Liver (tissue), 9 donors: ENCODE measurements around the gene MAN1A2. TPM values are rescaled to one million over a fixed set of nuclear protein-coding genes. Genes with fewer than 3 reads are reported as not detected.

Experiments
- DNase-seq: peaks from one replicate; pipeline ENCODE4 v3.0.0-alpha.2; 2017; ENCODE audit warnings: low spot score
- H3K27ac ChIP-seq, 2 donors: one replicate each; pipeline ENCODE4 v1.7.0; 2013; ENCODE audit warnings: inconsistent platforms in 2 of 2, low read length in 2 of 2, control low read depth in 1 of 2, low read depth in 1 of 2, mild to moderate bottlenecking in 1 of 2
- H3K27me3 ChIP-seq, 4 donors: one replicate each; pipeline versions ENCODE4 v1.6.1 to v1.7.0; 2013; ENCODE audit warnings: low read length in 3 of 4, inconsistent platforms in 1 of 4, mild to moderate bottlenecking in 1 of 4, moderate library complexity in 1 of 4; ENCODE audit not compliant: control insufficient read depth in 4 of 4, insufficient read depth in 4 of 4
- H3K36me3 ChIP-seq, 4 donors: one replicate each; pipeline versions ENCODE4 v1.6.1 to v1.7.0; 2013; ENCODE audit warnings: low read length in 3 of 4, mild to moderate bottlenecking in 3 of 4, low read depth in 1 of 4, moderate library complexity in 1 of 4; ENCODE audit not compliant: control insufficient read depth in 4 of 4, insufficient read depth in 3 of 4
- H3K4me1 ChIP-seq, 4 donors: one replicate each; pipeline versions ENCODE4 v1.6.1 to v1.7.0; 2013; ENCODE audit warnings: low read length in 3 of 4, mild to moderate bottlenecking in 3 of 4, moderate library complexity in 1 of 4; ENCODE audit not compliant: control insufficient read depth in 4 of 4, insufficient read depth in 4 of 4
- H3K4me3 ChIP-seq, 3 donors: one replicate each; pipeline versions ENCODE4 v1.6.1 to v1.7.0; 2013; ENCODE audit warnings: low read length in 3 of 3, control low read depth in 1 of 3, low read depth in 1 of 3, mild to moderate bottlenecking in 1 of 3
- H3K9ac ChIP-seq, 2 donors: one replicate each; pipeline ENCODE4 v1.7.0; 2013; ENCODE audit warnings: low read length in 2 of 2, mild to moderate bottlenecking in 2 of 2, moderate library complexity in 2 of 2, control low read depth in 1 of 2, low read depth in 1 of 2
- H3K9me3 ChIP-seq, 4 donors: one replicate each; pipeline versions ENCODE4 v1.6.1 to v1.7.0; 2013; ENCODE audit warnings: low read length in 3 of 4; ENCODE audit not compliant: control insufficient read depth in 4 of 4
- ATF3 ChIP-seq: IDR thresholded peaks from 2 replicates; pipeline ENCODE4 v1.6.1; 2016; ENCODE audit warnings: antibody characterized with exemption
- CTCF ChIP-seq: fragments of 150-350 bp; IDR thresholded peaks from 2 replicates; pipeline ENCODE4 v1.5.1; 2017; ENCODE audit warnings: improper control_type of control experiment, low read depth, low read length; ENCODE audit not compliant: missing input control
- EGR1 ChIP-seq, 2 donors: IDR thresholded peaks; 2 replicates each; pipeline ENCODE4 v1.6.1; 2016 to 2018; ENCODE audit warnings: antibody characterized with exemption in 2 of 2, low read depth in 2 of 2
- FOXA1 ChIP-seq: IDR thresholded peaks from 2 replicates; pipeline ENCODE4 v1.6.1; 2016; ENCODE audit warnings: antibody characterized with exemption
- FOXA2 ChIP-seq: IDR thresholded peaks from 2 replicates; pipeline ENCODE4 v1.6.1; 2016; ENCODE audit warnings: antibody characterized with exemption
- GABPA ChIP-seq, 2 donors: IDR thresholded peaks in 1 of 2; conservative IDR thresholded peaks in 1 of 2; 2 replicates each; pipeline ENCODE4 v1.6.1; 2016; ENCODE audit warnings: antibody characterized with exemption in 2 of 2, mild to moderate bottlenecking in 1 of 2, moderate library complexity in 1 of 2
- HNF4A ChIP-seq, 2 donors: conservative IDR thresholded peaks; 2 replicates each; pipeline ENCODE4 v1.6.1; 2016; ENCODE audit warnings: antibody characterized with exemption in 2 of 2, mild to moderate bottlenecking in 2 of 2
- HNF4G ChIP-seq: IDR thresholded peaks from 2 replicates; pipeline ENCODE4 v1.6.1; 2016; ENCODE audit warnings: antibody characterized with exemption
- JUND ChIP-seq, 2 donors: IDR thresholded peaks; 2 replicates each; pipeline ENCODE4 v1.6.1; 2016; ENCODE audit warnings: antibody characterized with exemption in 2 of 2
- MAX ChIP-seq: IDR thresholded peaks from 2 replicates; pipeline ENCODE4 v1.6.1; 2016; ENCODE audit warnings: antibody characterized with exemption
- NR2F2 ChIP-seq: IDR thresholded peaks from 2 replicates; pipeline ENCODE4 v1.6.1; 2016; ENCODE audit warnings: antibody characterized with exemption
- RAD21 ChIP-seq, 2 donors: IDR thresholded peaks; 2 replicates each; pipeline ENCODE4 v1.6.1; 2016; ENCODE audit warnings: antibody characterized with exemption in 2 of 2, mild to moderate bottlenecking in 2 of 2
- REST ChIP-seq: IDR thresholded peaks from 2 replicates; pipeline ENCODE4 v1.6.1; 2016; ENCODE audit warnings: antibody characterized with exemption, mild to moderate bottlenecking
- RXRA ChIP-seq, 2 donors: IDR thresholded peaks; 2 replicates each; pipeline ENCODE4 v1.6.1; 2017 to 2018; ENCODE audit warnings: antibody characterized with exemption in 2 of 2, mild to moderate bottlenecking in 1 of 2
- SP1 ChIP-seq: IDR thresholded peaks from 2 replicates; pipeline ENCODE4 v1.6.1; 2018; ENCODE audit warnings: antibody characterized with exemption, mild to moderate bottlenecking
- TAF1 ChIP-seq: conservative IDR thresholded peaks from 2 replicates; pipeline ENCODE4 v1.6.1; 2016; ENCODE audit warnings: antibody characterized with exemption, mild to moderate bottlenecking
- YY1 ChIP-seq: IDR thresholded peaks from 2 replicates; pipeline ENCODE4 v1.6.1; 2016; ENCODE audit warnings: antibody characterized with exemption, mild to moderate bottlenecking
- ZBTB33 ChIP-seq: IDR thresholded peaks from 2 replicates; pipeline ENCODE4 v1.6.1; 2016; ENCODE audit warnings: antibody characterized with exemption
- WGBS: extraction: QIAGEN DNeasy Blood & Tissue Kit; methylation state at CpG from one replicate; pipeline ENCODE4 v1.1.7; 2013; 5-methylcytosine and 5-hydroxymethylcytosine counted together
- polyA plus RNA-seq, 2 donors: library from polyadenylated mRNA; stranded (reverse) in 1 of 2; unstranded in 1 of 2; fragments of 200-250 nt in 1 of 2; fragments of >200 nt in 1 of 2; fragmentation: Nextera tagmentation in 1 of 2; extraction: Ambion mirVana in 1 of 2; gene quantifications; one replicate each; pipeline versions ENCODE4 v1.2.1 to v1.2.3, GENCODE V29; 2013 to 2015
- total RNA-seq, 2 donors: library from RNA; depleted of rRNA; stranded (reverse); fragments of >200 nt; gene quantifications; one replicate each; pipeline ENCODE4 v1.2.3, GENCODE V29; 2014
- donor health status: healthy.
- donor health status: healthy.
- donor health status: healthy.
- donor health status: healthy.
- donor health status: healthy.

Gene MAN1A2
- total and polyA plus RNA-seq, 4 donors, result 10.9 to 58.7 (median 25.1) TPM

GRCh38 chr1:117541003-117541402 lies 173.8 kb downstream of the MAN1A2 start:
- H3K4me3 ChIP-seq, result no peak overlapping the region
- H3K9me3 ChIP-seq, result no peaks in the 10 kb centered on the region
- no peaks in the 10 kb centered on the region for H3K36me3 ChIP-seq
- no peaks in the 10 kb centered on the region for H3K27me3 ChIP-seq
- TF ChIP-seq HNF4A (conservative IDR thresholded peaks at IDR 0.05) (peak in 1 of 2 donors; percentile 5), TAF1 (no peak), FOXA1 (no peak), GABPA (IDR thresholded peaks at IDR 0.05 in 1 of 2, conservative IDR thresholded peaks at IDR 0.05 in 1 of 2) (no peak), JUND (IDR thresholded peaks at IDR 0.05) (no peak)
- H3K27ac ChIP-seq, result no peak overlapping the region
- 89% methylated on average over 5 of the region's 5 CpGs for WGBS
- no peak for DNase-seq
- no peak overlapping the region for H3K9ac ChIP-seq
- peaks cover 3 to 9% (median 5%) of the 10 kb centered on the region in 4 donors for H3K4me1 ChIP-seq

- DNase-seq, result no peak
Measured at GRCh38 chr1:117541585-117541984, 174.3 kb downstream of the MAN1A2 start.

More at GRCh38 chr1:117541585-117541984, 174.3 kb downstream of the MAN1A2 start:
- WGBS, result 88% methylated on average over 5 of the region's 5 CpGs
- H3K4me1 ChIP-seq, result peaks cover 4 to 11% (median 6%) of the 10 kb centered on the region in 4 donors
- no peak overlapping the region for H3K4me3 ChIP-seq
- no peaks in the 10 kb centered on the region for H3K36me3 ChIP-seq
- TF ChIP-seq YY1 (no peak), ZBTB33 (no peak), EGR1 (IDR thresholded peaks at IDR 0.05; ENCODE audit: low read depth in 2 of 2) (no peak), JUND (IDR thresholded peaks at IDR 0.05) (no peak), RXRA (IDR thresholded peaks at IDR 0.05) (no peak), CTCF (no peak), FOXA1 (no peak), TAF1 (no peak), FOXA2 (no peak), REST (no peak), SP1 (no peak), GABPA (IDR thresholded peaks at IDR 0.05 in 1 of 2, conservative IDR thresholded peaks at IDR 0.05 in 1 of 2) (no peak), NR2F2 (no peak), RAD21 (IDR thresholded peaks at IDR 0.05) (no peak), HNF4A (conservative IDR thresholded peaks at IDR 0.05) (no peak), HNF4G (no peak), ATF3 (no peak), MAX (no peak)
- no peaks in the 10 kb centered on the region for H3K27me3 ChIP-seq
- H3K9ac ChIP-seq, result no peak overlapping the region
- H3K9me3 ChIP-seq, result no peaks in the 10 kb centered on the region
- no peak overlapping the region for H3K27ac ChIP-seq
